Astrocyte (in vitro differentiated cells and primary cell): Measurements from ENCODE around the gene AMDHD1. TPM values are rescaled to one million over a fixed set of nuclear protein-coding genes. Genes with fewer than 3 reads are reported as not detected.

Experiments
- DNase-seq: peaks from one replicate; pipeline ENCODE4 v3.0.0-alpha.2; 2010; ENCODE audit warnings: low read depth
- FAIRE-seq: peaks from 2 replicates; lab custom pipeline; 2011; peaks lifted over from hg19 to GRCh38; lab: Jason Lieb, UNC
- H2AFZ ChIP-seq: 2 replicates; pipeline ENCODE4 v1.6.0; 2012; ENCODE audit warnings: low read depth, low read length, inconsistent platforms
- H3K27ac ChIP-seq: 2 replicates; pipeline ENCODE4 v1.5.1; 2011; ENCODE audit warnings: low read depth, low read length, inconsistent platforms
- H3K27me3 ChIP-seq: 2 replicates; pipeline ENCODE4 v1.6.0; 2011; ENCODE audit warnings: low read length, inconsistent platforms; ENCODE audit not compliant: insufficient read depth
- H3K36me3 ChIP-seq: 2 replicates; pipeline ENCODE4 v1.5.1; 2011; ENCODE audit warnings: low read length, inconsistent platforms; ENCODE audit not compliant: insufficient read depth
- H3K4me1 ChIP-seq: 2 replicates; pipeline ENCODE4 v1.5.1; 2011; ENCODE audit warnings: low read length, inconsistent platforms; ENCODE audit not compliant: insufficient read depth
- H3K4me2 ChIP-seq: 2 replicates; pipeline ENCODE4 v1.6.0; 2012; ENCODE audit warnings: low read length, inconsistent platforms
- H3K4me3 ChIP-seq: 2 replicates; pipeline ENCODE4 v1.5.1; 2011; ENCODE audit warnings: low read depth, mild to moderate bottlenecking, low read length, inconsistent platforms; ENCODE audit not compliant: insufficient read depth
- H3K79me2 ChIP-seq: 2 replicates; pipeline ENCODE4 v1.6.0; 2012; ENCODE audit warnings: mild to moderate bottlenecking, low read length, inconsistent platforms; ENCODE audit not compliant: insufficient read depth
- H3K9ac ChIP-seq: 2 replicates; pipeline ENCODE4 v1.6.0; 2012; ENCODE audit warnings: mild to moderate bottlenecking, low read length, inconsistent platforms
- H3K9me3 ChIP-seq: 2 replicates; pipeline ENCODE4 v1.5.1; 2012; ENCODE audit warnings: low read depth, mild to moderate bottlenecking, low read length, inconsistent platforms; ENCODE audit not compliant: insufficient read depth
- H4K20me1 ChIP-seq: 2 replicates; pipeline ENCODE4 v1.6.0; 2012; ENCODE audit warnings: low read length, inconsistent platforms; ENCODE audit not compliant: insufficient read depth
- H3K27ac Mint-ChIP-seq: one replicate; pipeline ENCODE4 v1.8.0; 2021; ENCODE audit warnings: mild to moderate bottlenecking, mixed read lengths; ENCODE audit not compliant: unreplicated experiment
- H3K27me3 Mint-ChIP-seq: one replicate; pipeline ENCODE4 v1.8.0; 2021; ENCODE audit warnings: low read depth, mixed read lengths; ENCODE audit not compliant: unreplicated experiment
- H3K36me3 Mint-ChIP-seq: one replicate; pipeline ENCODE4 v1.8.0; 2021; ENCODE audit warnings: low read depth, mixed read lengths; ENCODE audit not compliant: unreplicated experiment
- H3K4me1 Mint-ChIP-seq: one replicate; pipeline ENCODE4 v1.8.0; 2021; ENCODE audit warnings: low read depth, mixed read lengths; ENCODE audit not compliant: unreplicated experiment
- H3K4me3 Mint-ChIP-seq: one replicate; pipeline ENCODE4 v1.8.0; 2021; ENCODE audit warnings: mild to moderate bottlenecking, moderate library complexity, mixed read lengths; ENCODE audit not compliant: unreplicated experiment
- H3K9me3 Mint-ChIP-seq: one replicate; pipeline ENCODE4 v1.8.0; 2021; ENCODE audit warnings: mild to moderate bottlenecking, mixed read lengths; ENCODE audit not compliant: unreplicated experiment
- CTCF ChIP-seq: IDR thresholded peaks from 2 replicates; pipeline ENCODE4 v1.5.1; 2011; ENCODE audit warnings: low read depth, mild to moderate bottlenecking, inconsistent platforms, low read length, moderate library complexity; ENCODE audit not compliant: insufficient read depth
- EZH2 ChIP-seq: IDR thresholded peaks from 2 replicates; pipeline ENCODE4 v1.6.1; 2012; ENCODE audit warnings: mild to moderate bottlenecking, low read length, inconsistent platforms; ENCODE audit not compliant: insufficient read depth
- total RNA-seq: library from RNA; stranded (reverse); gene quantifications from 2 replicates; pipeline ENCODE4 v1.2.1, GENCODE V29; 2021

The AMDHD1 gene
- total RNA-seq, 1 donor from 2014 or later: 0.52 TPM

GRCh38 chr12:95970905-95971304, 27.8 kb downstream of the AMDHD1 start:
- Histone ChIP-seq H2AFZ (no peak overlapping the region), H3K4me2 (no peak overlapping the region), H3K9me3 (no peaks in the 10 kb centered on the region), H3K36me3 (no peaks in the 10 kb centered on the region), H3K9ac (no peak overlapping the region), H4K20me1 (no peaks in the 10 kb centered on the region), H3K4me3 (no peak overlapping the region), H3K79me2 (no peaks in the 10 kb centered on the region), H3K27ac (no peak overlapping the region), H3K27me3 (peaks cover 5% of the 10 kb centered on the region), H3K4me1 (no peaks in the 10 kb centered on the region)
- Mint-ChIP-seq H3K27ac (no peak overlapping the region), H3K27me3 (no peaks in the 10 kb centered on the region), H3K4me3 (no peak overlapping the region), H3K9me3 (no peaks in the 10 kb centered on the region), H3K4me1 (no peaks in the 10 kb centered on the region), H3K36me3 (peaks cover 2% of the 10 kb centered on the region)
- TF ChIP-seq CTCF: no peak
- no peak for TF ChIP-seq EZH2
- no peak for FAIRE-seq
- peak; percentile 22 for DNase-seq

- no peak overlapping the region for H2AFZ ChIP-seq
- H3K4me2 ChIP-seq: no peak overlapping the region
- DNase-seq (no peak), FAIRE-seq (no peak)
- no peaks in the 10 kb centered on the region for H4K20me1 ChIP-seq
- H3K36me3 ChIP-seq: no peaks in the 10 kb centered on the region
- Mint-ChIP-seq H3K27me3 (no peaks in the 10 kb centered on the region), H3K9me3 (peaks cover 3% of the 10 kb centered on the region), H3K4me1 (peaks cover 7% of the 10 kb centered on the region), H3K36me3 (peaks cover 2% of the 10 kb centered on the region), H3K4me3 (no peak overlapping the region), H3K27ac (no peak overlapping the region)
- H3K27ac ChIP-seq: no peak overlapping the region
- no peak for TF ChIP-seq EZH2
- TF ChIP-seq CTCF: no peak
- no peak overlapping the region for H3K4me3 ChIP-seq
- no peaks in the 10 kb centered on the region for H3K79me2 ChIP-seq
- peaks cover 5% of the 10 kb centered on the region for H3K27me3 ChIP-seq
- no peaks in the 10 kb centered on the region for H3K4me1 ChIP-seq
- no peak overlapping the region for H3K9ac ChIP-seq
- H3K9me3 ChIP-seq: peaks cover 2% of the 10 kb centered on the region
These were observed 29.8 kb downstream of the AMDHD1 start for GRCh38 chr12:95972832-95973456.

GRCh38 chr12:95974358-95974757, 31.2 kb downstream of the AMDHD1 start:
- Histone ChIP-seq H4K20me1 (no peaks in the 10 kb centered on the region), H3K36me3 (no peaks in the 10 kb centered on the region), H3K27ac (no peak overlapping the region), H2AFZ (no peak overlapping the region), H3K4me2 (no peak overlapping the region), H3K27me3 (peaks cover 5% of the 10 kb centered on the region), H3K4me3 (no peak overlapping the region), H3K79me2 (no peaks in the 10 kb centered on the region), H3K4me1 (no peaks in the 10 kb centered on the region), H3K9ac (no peak overlapping the region), H3K9me3 (peaks cover 2% of the 10 kb centered on the region)
- Mint-ChIP-seq H3K27ac (no peak overlapping the region), H3K27me3 (no peaks in the 10 kb centered on the region), H3K9me3 (peaks cover 3% of the 10 kb centered on the region), H3K36me3 (peaks cover 2% of the 10 kb centered on the region), H3K4me1 (peaks cover 7% of the 10 kb centered on the region), H3K4me3 (no peak overlapping the region)
- TF ChIP-seq CTCF (no peak), EZH2 (no peak)
- DNase-seq (no peak), FAIRE-seq (no peak)
